HG03060 (cell line): ENCODE results near the gene FBP1.
"Not testable (repeated sequence)": the region's sequence is repeated elsewhere in the genome, so short reads cannot be mapped to it uniquely, and the experiment has no call there.

Experiments
- ATAC-seq: cut with Tn5 transposase; IDR thresholded peaks from one replicate; pipeline ENCODE4 v1.9.1; 2021; ENCODE audit warnings: low read depth, moderate number of reproducible peaks; ENCODE audit not compliant: unreplicated experiment

FBP1 gene

GRCh38 chr9:94623253-94623652 lies 16.1 kb downstream of the FBP1 start:
- no peak for ATAC-seq

DNA sequence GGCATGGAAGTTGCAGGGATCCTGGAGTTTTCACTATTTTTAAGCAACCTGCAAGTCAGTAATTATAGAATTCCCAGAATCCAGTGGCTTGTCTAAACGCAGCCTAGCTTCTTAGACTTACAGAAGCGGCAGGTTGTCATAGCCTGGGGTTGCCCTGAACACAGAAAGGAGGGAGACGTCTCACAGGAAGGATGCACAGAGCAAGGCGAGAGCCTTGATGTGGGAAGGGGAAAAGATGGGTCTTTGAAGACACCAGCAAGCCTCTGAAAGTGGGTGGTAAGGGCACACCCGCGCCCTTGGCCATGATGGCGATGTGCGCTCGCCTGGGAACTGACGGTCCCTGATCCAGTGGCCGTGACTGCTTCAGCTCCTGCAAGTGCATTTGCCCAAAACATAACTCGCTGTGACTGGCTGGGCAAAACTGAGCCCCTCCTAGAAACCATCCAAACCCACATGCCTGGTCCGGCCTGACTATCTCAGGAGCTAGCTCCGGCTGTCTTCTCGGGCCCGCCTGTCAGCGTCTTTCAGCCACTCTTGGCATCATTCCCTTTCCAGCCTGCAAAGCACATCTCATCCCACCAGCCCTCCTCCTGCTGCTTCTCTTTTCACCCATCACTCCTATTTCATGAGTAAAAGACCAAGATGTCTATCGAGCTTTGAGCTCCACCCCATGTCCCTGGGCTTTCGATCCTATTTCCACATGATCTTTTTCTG lies 17.1 kb downstream of the FBP1 start:
- no peak for ATAC-seq

GRCh38 chr9:94619026-94619425 lies 20.3 kb downstream of the FBP1 start:
- no peak for ATAC-seq

DNA sequence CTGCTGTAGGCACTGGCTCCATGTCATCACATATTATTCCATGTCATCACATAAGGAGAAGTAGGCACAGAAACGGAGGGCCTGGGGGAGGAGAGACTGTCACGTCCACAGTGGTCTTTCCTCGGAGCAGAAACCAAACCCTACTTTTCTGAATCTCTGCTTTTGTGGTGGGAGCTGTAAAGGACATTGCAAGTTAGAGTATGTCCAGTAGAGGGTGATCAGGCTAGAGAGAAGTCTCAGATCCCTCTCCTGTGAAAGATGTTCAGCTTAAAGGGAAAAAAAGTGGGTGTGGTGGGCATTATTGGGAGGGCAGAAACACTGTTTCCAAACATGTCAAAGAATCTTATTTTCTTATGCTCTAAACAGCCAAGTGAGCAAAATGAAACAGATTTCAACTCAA lies 26.3 kb downstream of the FBP1 start:
- ATAC-seq = no peak

DNA sequence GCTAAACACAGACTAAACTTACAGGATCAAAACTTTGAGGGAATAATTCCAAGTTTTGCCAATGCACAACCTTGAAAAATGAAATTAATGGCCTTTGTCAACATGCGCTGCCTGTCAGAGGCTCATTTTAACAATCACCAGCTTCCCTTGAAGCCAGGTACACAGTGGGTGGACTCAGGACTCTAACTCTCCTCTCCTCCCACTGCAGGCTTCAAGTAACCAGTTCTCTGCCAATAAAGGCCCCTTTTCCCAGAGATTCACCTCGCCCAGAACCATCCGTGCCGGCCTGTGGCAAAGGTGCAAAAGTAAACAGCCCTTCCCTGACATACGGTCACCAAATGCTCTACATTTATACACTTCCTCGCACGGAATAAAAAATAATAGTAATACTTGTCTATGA lies 27.2 kb downstream of the FBP1 start:
- ATAC-seq = no peak

GRCh38 chr9:94611638-94612068 lies 27.7 kb downstream of the FBP1 start:
- ATAC-seq = no peak

DNA sequence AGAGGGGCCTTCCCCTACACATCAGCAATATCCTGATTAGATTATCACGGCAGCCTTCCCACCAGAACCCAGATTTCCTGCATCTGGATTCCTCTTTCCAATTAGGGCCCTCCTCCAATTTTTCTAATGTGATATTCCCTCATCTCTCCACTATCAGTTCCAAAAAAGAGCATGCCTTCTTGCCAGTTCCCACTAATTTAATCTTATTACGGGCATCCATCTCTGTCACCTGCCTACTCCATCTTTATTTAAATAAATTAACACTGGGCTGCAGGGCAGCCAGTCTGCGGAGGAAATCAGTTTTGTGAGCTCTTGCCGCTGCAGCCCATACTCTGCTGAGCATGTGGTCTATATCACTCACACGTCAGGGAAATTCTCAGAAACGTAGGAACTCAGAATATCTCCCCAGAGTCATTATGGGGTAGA lies 29.1 kb downstream of the FBP1 start:
- ATAC-seq = no peak

- no peak for ATAC-seq
These were observed 32.0 kb downstream of the FBP1 start for GRCh38 chr9:94607423-94607691.

DNA sequence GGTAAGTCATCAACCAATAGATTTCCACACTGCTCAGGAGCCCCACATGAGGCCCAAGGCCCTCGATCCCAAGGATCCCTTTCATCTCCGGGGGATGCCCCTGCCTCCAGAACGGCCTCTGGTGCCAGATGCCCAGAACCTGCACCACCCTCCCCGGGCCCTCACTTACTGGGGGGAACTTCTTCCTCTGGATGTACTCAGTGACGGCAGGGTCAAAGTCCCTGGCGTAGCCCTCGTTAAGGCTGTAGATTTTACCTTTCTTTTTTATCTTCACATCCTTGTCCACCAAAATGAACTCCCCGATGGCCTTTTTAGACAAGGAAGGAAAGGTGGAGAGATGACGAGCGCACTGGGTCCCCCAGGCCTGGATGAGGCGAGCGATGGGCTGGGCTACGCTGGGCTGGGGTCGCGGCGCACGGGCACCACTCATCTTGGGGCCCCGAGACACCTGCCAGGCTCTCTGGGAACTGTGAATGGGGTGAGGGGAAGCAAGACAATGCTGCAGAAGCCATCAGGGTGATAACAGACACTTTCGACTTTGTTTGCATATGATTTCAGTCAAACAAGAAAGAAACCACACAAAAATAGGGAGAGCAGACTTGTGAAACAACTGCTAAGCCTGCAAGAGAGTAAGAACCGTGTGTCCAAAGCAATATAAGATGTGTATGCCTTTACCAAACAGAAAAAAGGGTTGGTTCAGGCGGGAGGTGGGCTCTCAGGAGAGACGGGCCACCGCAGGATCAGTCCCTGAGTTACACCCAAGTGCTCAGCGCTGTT lies 32.5 kb downstream of the FBP1 start:
- no peak for ATAC-seq

DNA sequence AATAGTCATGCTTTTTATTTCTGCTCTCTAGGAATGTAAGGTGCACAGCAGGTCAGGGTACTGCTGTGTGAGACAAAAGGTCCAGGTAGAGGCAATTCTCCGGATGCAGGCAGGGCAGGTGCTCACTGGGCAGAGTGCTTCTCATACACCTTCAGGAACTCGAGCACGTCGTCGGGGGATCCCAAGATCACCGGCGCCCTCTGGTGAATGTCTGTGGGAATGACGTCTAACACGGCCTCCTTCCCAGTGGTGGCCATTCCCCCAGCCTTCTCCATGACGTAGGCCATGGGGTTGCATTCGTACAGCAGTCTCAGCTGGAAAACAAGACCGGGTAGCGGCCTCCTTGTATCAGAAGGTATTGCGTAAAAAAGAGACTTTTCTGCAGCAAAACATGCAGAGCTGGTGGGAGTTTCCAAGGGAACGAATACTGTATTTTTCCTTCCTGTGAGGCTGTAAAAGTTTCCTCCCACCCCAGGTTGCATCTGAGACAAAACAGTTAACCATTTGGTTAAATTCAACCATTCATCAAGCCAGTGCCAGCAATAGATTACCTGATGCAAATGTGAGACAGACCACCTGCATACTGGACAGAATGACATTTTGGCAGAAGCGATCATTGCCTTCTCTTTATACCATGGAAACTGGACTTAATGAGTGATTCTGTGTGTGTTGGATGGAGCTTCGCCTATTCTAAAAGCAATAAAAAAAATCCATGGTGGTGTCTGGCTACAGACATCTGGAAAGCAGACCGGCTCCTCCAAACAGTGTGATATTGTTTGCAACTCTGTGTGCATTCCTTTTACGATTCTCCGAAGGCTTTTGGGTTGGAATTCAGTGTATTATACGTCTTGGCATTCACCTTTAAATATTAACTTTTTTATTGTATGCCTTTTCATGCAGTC lies 35.8 kb downstream of the FBP1 start:
- no peak for ATAC-seq

- no peak for ATAC-seq
These were observed 36.7 kb downstream of the FBP1 start for GRCh38 chr9:94602666-94603065.

- no peak for ATAC-seq
These were observed 38.6 kb downstream of the FBP1 start for GRCh38 chr9:94600715-94601114.

DNA sequence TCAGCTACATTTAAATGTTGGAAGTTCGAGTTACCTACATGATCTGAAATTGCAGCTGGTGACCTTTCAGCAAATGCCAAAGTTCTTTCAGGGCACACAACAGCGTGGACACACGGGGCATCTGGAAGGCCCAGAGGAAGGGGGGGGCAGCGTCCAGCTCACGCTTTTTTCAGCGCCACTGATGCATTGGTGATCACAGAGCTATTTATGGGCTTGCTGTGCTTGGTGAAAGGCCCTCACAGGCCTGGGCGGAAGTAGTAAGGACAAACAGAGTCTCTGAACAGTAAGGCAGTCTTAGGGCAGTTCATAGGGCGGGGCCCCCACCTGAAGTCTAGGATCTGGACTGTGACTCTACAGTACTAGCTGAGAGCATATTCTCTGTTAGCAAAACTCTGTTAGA lies 39.1 kb downstream of the FBP1 start:
- no peak for ATAC-seq

DNA sequence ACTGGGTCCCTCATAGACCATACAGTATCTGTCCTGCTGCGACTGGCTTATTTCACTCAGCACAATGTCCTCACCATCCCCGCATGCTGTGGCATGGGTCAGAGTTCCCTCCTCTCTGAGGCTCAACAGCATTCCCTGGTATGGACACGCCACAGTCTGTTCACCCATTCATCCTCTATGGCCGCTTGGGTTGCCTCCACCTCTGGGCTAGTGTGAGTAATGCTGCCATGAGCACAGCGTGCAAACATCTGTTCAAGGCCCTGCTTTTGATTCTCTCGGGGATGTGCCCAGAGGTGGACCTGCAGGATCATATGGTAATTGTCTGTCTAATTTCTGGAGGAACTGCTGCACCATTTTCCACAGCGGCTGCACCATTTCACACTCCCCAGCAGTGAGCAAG lies 40.2 kb downstream of the FBP1 start:
- no peak for ATAC-seq

DNA sequence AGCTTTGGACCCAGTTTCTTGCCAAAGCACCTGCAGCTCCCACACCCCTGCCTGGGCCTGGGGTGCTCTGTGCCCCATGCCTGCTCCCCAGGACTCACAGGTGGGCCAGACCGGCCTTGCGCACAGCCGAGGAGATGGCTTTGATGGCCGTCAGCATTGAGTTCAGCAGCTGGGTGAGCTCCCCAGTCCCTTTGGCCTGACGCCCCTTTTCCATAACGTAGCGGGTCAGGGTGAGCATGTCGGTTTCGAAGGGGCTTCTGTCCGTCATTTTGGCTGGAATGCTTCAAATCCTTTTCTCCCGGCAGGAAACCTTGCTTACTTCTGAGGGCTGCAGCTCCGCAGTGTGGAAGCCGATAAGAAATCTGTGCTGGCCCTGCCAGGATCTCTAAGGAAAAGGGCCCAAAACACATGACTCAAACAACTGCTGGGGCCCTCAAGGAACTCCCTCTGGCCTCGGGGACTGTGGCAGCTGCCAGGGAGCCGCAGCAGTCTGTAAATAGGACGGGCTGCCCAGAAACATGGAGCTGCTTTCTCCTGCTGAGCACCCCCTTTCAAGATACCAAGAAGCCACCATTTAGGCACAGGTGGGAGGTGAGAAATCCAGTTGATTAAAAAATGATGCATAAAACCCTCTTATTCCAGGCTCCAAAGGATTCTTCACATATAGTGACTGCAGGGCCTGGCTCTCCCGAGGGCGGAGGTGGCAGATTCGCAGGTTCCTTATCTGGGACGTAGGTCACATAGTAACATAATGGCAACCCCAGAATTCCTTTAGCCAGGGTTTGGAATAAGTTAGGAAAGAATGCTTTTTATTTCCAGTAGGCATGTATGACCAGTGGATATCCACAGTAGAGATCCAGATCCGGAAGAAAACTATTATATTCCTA lies 45.6 kb downstream of the FBP1 start, which contains the start of gene FBP2:
FBP2 (minus strand) TSS at position 366 of the 887 bp plus-strand sequence; CDS start at position 268, 98 bp downstream.
- ATAC-seq = no peak

DNA sequence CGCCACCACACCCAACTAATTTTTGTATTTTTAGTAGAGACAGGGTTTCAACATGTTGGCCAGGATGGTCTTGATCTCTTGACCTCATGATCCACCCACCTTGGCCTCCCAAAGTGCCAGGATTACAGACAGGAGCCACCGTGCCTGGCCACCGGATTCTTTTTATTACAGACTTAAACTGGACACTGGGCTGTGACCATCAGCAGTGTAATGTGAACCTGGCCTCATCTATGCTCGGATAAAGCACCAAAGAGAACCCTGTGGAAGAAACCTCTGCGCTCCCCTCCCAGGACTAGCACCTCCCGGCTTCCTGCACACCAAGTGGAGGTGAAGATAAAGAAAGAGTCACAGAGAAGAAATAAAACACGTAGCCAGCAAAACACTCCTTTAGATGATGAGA lies 46.6 kb downstream of the FBP1 start:
- ATAC-seq = not testable (repeated sequence)

DNA sequence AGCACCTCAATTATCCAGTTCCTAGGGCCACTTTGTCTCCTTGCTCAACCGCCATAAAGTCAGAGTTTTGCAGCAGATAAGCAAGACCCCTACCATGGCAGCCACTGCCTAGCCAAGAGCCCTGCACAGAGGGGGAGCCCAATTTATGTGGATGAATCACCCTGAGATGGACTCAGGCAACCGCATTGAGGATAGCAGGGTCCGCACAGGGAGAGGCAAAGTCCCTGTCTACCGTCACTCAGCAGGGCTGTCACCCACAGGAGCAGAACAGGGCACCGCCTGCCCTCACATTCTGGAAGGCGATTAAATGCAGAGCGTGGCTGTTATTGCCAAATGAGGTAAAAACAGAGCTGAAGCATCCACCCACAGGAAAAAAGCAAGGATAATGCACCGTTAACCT lies 47.4 kb downstream of the FBP1 start:
- ATAC-seq = no peak

- not testable (repeated sequence) for ATAC-seq
These were observed 48.2 kb downstream of the FBP1 start for GRCh38 chr9:94591046-94591545.

GRCh38 chr9:94588681-94589080 lies 50.6 kb downstream of the FBP1 start:
- no peak for ATAC-seq

- no peak for ATAC-seq
These were observed 52.5 kb downstream of the FBP1 start for GRCh38 chr9:94586814-94587213.
